ENCODE measurements around the gene ZNF146. TPM values are rescaled to one million over a fixed set of nuclear protein-coding genes. Genes with fewer than 3 reads are reported as not detected.
"Not testable (repeated sequence)": the region's sequence is repeated elsewhere in the genome, so short reads cannot be mapped to it uniquely, and the experiment has no call there.

ZNF146 gene
- total and polyA plus RNA-seq, 4 donors = 26.7 to 44.8 (median 42.2) TPM

- Histone ChIP-seq H3K4me3 (ENCODE audit: low read length in 2 of 2) (no peak overlapping the region), H3K9me3 (ENCODE audit: control insufficient read depth, low read length) (peaks cover 6% of the 10 kb centered on the region), H3K4me1 (ENCODE audit: control insufficient read depth in 1 of 2, insufficient read depth in 2 of 2, low read length in 2 of 2) (no peaks in the 10 kb centered on the region), H3K27me3 (ENCODE audit: control insufficient read depth in 1 of 2, insufficient read depth in 2 of 2, low read length in 1 of 2) (no peaks in the 10 kb centered on the region), H3K36me3 (ENCODE audit: control insufficient read depth in 1 of 2, insufficient read depth in 2 of 2, low read length in 1 of 2) (no peaks in the 10 kb centered on the region), H3K27ac (ENCODE audit: low read depth in 1 of 2, low read length in 2 of 2) (no peak overlapping the region)
- peak in 1 of 2 donors; percentile 75 for DNase-seq
- ATAC-seq (ENCODE audit: low FRiP score) = no peak
- 86 to 88% methylated on average over 29 of the region's 29 CpGs for WGBS, 2 donors
- intact Hi-C loops (cut with DNase I) = no loop called here
These were observed 43.3 kb downstream of the ZNF146 start for GRCh38 chr19:36258028-36258875.

GRCh38 chr19:36259211-36259610, 44.3 kb downstream of the ZNF146 start:
- intact Hi-C loops (cut with DNase I) = no loop called here
- no peaks in the 10 kb centered on the region for H3K36me3 ChIP-seq (ENCODE audit: control insufficient read depth in 1 of 2, insufficient read depth in 2 of 2, low read length in 1 of 2)
- H3K27ac ChIP-seq (ENCODE audit: low read depth in 1 of 2, low read length in 2 of 2) = no peak overlapping the region
- no peak for ATAC-seq (ENCODE audit: low FRiP score)
- peak in 1 of 2 donors; percentile 23 for DNase-seq
- H3K4me3 ChIP-seq (ENCODE audit: low read length in 2 of 2) = no peak overlapping the region
- H3K27me3 ChIP-seq (ENCODE audit: control insufficient read depth in 1 of 2, insufficient read depth in 2 of 2, low read length in 1 of 2) = no peaks in the 10 kb centered on the region
- no peaks in the 10 kb centered on the region for H3K4me1 ChIP-seq (ENCODE audit: control insufficient read depth in 1 of 2, insufficient read depth in 2 of 2, low read length in 2 of 2)
- peaks cover 6% of the 10 kb centered on the region for H3K9me3 ChIP-seq (ENCODE audit: control insufficient read depth, low read length)
- 95% methylated on average over 20 of the region's 20 CpGs for WGBS, 2 donors

GRCh38 chr19:36265064-36265463, 50.2 kb downstream of the ZNF146 start:
- no peak for ATAC-seq (ENCODE audit: low FRiP score)

DNA sequence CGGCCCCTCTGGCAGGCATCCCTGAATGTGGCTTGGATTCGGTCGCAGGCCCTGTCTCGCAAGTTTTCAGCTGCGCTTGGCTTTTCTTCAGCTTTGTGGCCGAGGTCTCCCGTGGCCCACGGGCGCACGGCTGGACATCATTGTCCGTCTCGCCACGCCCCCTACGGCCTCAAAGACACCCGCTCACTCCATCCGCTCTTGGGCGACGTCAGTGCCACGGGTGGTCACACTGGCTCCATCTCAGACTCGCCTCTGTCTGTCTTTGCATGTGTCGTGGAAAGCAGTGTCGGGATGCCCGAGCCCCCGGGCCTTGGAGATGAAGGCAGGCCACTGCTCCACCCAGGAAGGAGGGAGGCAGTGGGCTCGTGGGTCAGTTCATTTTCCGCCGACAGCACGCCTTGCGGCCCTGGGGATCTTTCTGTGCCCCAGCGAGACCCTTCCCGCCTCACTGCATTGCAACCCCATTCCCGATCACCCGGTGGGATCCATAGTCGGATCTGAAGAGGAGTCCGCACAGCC, 51.0 kb downstream of the ZNF146 start:
- DNase-seq (peak in 1 of 2 donors; percentile 55), ATAC-seq (ENCODE audit: low FRiP score) (no peak)
- H3K27ac ChIP-seq (ENCODE audit: low read depth in 1 of 2, low read length in 2 of 2) = no peak overlapping the region
- H3K36me3 ChIP-seq (ENCODE audit: control insufficient read depth in 1 of 2, insufficient read depth in 2 of 2, low read length in 1 of 2) = no peaks in the 10 kb centered on the region
- H3K4me3 ChIP-seq (ENCODE audit: low read length in 2 of 2) = no peak overlapping the region
- intact Hi-C loops (cut with DNase I) = no loop called here
- WGBS, 2 donors = 89 to 95% methylated on average over 35 of the region's 35 CpGs
- peaks cover 3% of the 10 kb centered on the region for H3K9me3 ChIP-seq (ENCODE audit: control insufficient read depth, low read length)
- H3K27me3 ChIP-seq (ENCODE audit: control insufficient read depth in 1 of 2, insufficient read depth in 2 of 2, low read length in 1 of 2) = no peaks in the 10 kb centered on the region
- no peaks in the 10 kb centered on the region for H3K4me1 ChIP-seq (ENCODE audit: control insufficient read depth in 1 of 2, insufficient read depth in 2 of 2, low read length in 2 of 2)

More at GRCh38 chr19:36265064-36265463, 50.2 kb downstream of the ZNF146 start:
- H3K27ac ChIP-seq (ENCODE audit: low read depth in 1 of 2, low read length in 2 of 2) = no peak overlapping the region
- H3K4me3 ChIP-seq (ENCODE audit: low read length in 2 of 2) = no peak overlapping the region
- no peaks in the 10 kb centered on the region for H3K36me3 ChIP-seq (ENCODE audit: control insufficient read depth in 1 of 2, insufficient read depth in 2 of 2, low read length in 1 of 2)
- peak in 1 of 2 donors; percentile 47 for DNase-seq
- H3K9me3 ChIP-seq (ENCODE audit: control insufficient read depth, low read length) = peaks cover 3% of the 10 kb centered on the region
- H3K27me3 ChIP-seq (ENCODE audit: control insufficient read depth in 1 of 2, insufficient read depth in 2 of 2, low read length in 1 of 2) = no peaks in the 10 kb centered on the region
- no peaks in the 10 kb centered on the region for H3K4me1 ChIP-seq (ENCODE audit: control insufficient read depth in 1 of 2, insufficient read depth in 2 of 2, low read length in 2 of 2)
- intact Hi-C loops (cut with DNase I) = no loop called here
- 91 to 93% methylated on average over 4 of the region's 4 CpGs for WGBS, 2 donors

- Histone ChIP-seq H3K27me3 (ENCODE audit: control insufficient read depth in 1 of 2, insufficient read depth in 2 of 2, low read length in 1 of 2) (no peaks in the 10 kb centered on the region), H3K4me3 (ENCODE audit: low read length in 2 of 2) (no peak overlapping the region), H3K4me1 (ENCODE audit: control insufficient read depth in 1 of 2, insufficient read depth in 2 of 2, low read length in 2 of 2) (no peaks in the 10 kb centered on the region), H3K27ac (ENCODE audit: low read depth in 1 of 2, low read length in 2 of 2) (no peak overlapping the region), H3K9me3 (ENCODE audit: control insufficient read depth, low read length) (peaks cover 3% of the 10 kb centered on the region), H3K36me3 (ENCODE audit: control insufficient read depth in 1 of 2, insufficient read depth in 2 of 2, low read length in 1 of 2) (no peaks in the 10 kb centered on the region)
- DNase-seq (peak in 1 of 2 donors; percentile 79), ATAC-seq (ENCODE audit: low FRiP score) (no peak)
- WGBS, 2 donors = 76 to 94% methylated on average over 49 to 50 of the region's 50 CpGs
- intact Hi-C loops (cut with DNase I) = no loop called here
These were observed 51.6 kb downstream of the ZNF146 start for GRCh38 chr19:36266375-36266961.

- DNase-seq (peak in 1 of 2 donors; percentile 59), ATAC-seq (ENCODE audit: low FRiP score) (no peak)
- Histone ChIP-seq H3K27me3 (ENCODE audit: control insufficient read depth in 1 of 2, insufficient read depth in 2 of 2, low read length in 1 of 2) (no peaks in the 10 kb centered on the region), H3K4me3 (ENCODE audit: low read length in 2 of 2) (no peak overlapping the region), H3K36me3 (ENCODE audit: control insufficient read depth in 1 of 2, insufficient read depth in 2 of 2, low read length in 1 of 2) (no peaks in the 10 kb centered on the region), H3K9me3 (ENCODE audit: control insufficient read depth, low read length) (peaks cover 3% of the 10 kb centered on the region), H3K4me1 (ENCODE audit: control insufficient read depth in 1 of 2, insufficient read depth in 2 of 2, low read length in 2 of 2) (no peaks in the 10 kb centered on the region), H3K27ac (ENCODE audit: low read depth in 1 of 2, low read length in 2 of 2) (no peak overlapping the region)
- WGBS, 2 donors = 94 to 96% methylated on average over 36 of the region's 36 CpGs
- intact Hi-C loops (cut with DNase I) = no loop called here
These were observed 52.3 kb downstream of the ZNF146 start for GRCh38 chr19:36267061-36267845.

- peak in 1 of 2 donors; percentile 23 for DNase-seq
- intact Hi-C loops (cut with DNase I); H3K9me3 ChIP-seq (ENCODE audit: control insufficient read depth, low read length); H3K27me3 ChIP-seq (ENCODE audit: control insufficient read depth in 1 of 2, insufficient read depth in 2 of 2, low read length in 1 of 2); H3K27ac ChIP-seq (ENCODE audit: low read depth in 1 of 2, low read length in 2 of 2); H3K36me3 ChIP-seq (ENCODE audit: control insufficient read depth in 1 of 2, insufficient read depth in 2 of 2, low read length in 1 of 2); ATAC-seq (ENCODE audit: low FRiP score); H3K4me1 ChIP-seq (ENCODE audit: control insufficient read depth in 1 of 2, insufficient read depth in 2 of 2, low read length in 2 of 2); H3K4me3 ChIP-seq (ENCODE audit: low read length in 2 of 2): not testable (repeated sequence)
- 90% methylated on average over 20 to 21 of the region's 21 CpGs for WGBS, 2 donors
These were observed 53.2 kb downstream of the ZNF146 start for GRCh38 chr19:36268081-36268480.

- H3K4me3 ChIP-seq (ENCODE audit: low read length in 2 of 2); intact Hi-C loops (cut with DNase I): not testable (repeated sequence)
- 85 to 92% methylated on average over 9 to 14 of the region's 30 CpGs for WGBS, 2 donors
These were observed 53.7 kb downstream of the ZNF146 start for GRCh38 chr19:36268591-36268990.

More at GRCh38 chr19:36268591-36268990, 53.7 kb downstream of the ZNF146 start:
- not testable (repeated sequence) for H3K9me3 ChIP-seq (ENCODE audit: control insufficient read depth, low read length); H3K4me1 ChIP-seq (ENCODE audit: control insufficient read depth in 1 of 2, insufficient read depth in 2 of 2, low read length in 2 of 2); H3K27me3 ChIP-seq (ENCODE audit: control insufficient read depth in 1 of 2, insufficient read depth in 2 of 2, low read length in 1 of 2); ATAC-seq (ENCODE audit: low FRiP score); H3K27ac ChIP-seq (ENCODE audit: low read depth in 1 of 2, low read length in 2 of 2); H3K36me3 ChIP-seq (ENCODE audit: control insufficient read depth in 1 of 2, insufficient read depth in 2 of 2, low read length in 1 of 2)
- peak in 1 of 2 donors; percentile 73 for DNase-seq
